ENCODE data around the gene BACH2. TPM values are rescaled to one million over a fixed set of nuclear protein-coding genes. Genes with fewer than 3 reads are reported as not detected.

BACH2 gene
- total RNA-seq, 1 experiment from 2014 or later, result 0.15 TPM

DNA sequence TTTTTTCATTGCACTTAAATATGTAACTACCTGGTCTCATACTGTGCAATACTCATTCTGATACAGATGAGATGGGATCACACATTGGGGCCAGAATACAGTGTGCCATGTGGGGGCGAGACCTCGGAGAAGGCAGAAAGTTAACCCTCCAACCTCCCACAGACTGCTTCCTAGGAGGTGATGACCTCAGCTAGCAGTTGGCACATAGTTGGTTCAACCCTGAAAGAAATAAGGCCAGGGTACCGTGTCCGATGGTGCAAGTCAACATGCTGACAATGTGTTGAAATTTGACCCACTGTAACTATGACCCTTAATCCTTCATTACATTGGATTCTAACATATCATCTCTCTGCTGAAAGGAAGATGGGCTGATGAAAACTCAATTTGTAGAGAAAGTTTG is 340.5 kb downstream of the BACH2 start:
- DNase-seq (ENCODE audit: extremely low read depth, low read depth), result no peak

DNA sequence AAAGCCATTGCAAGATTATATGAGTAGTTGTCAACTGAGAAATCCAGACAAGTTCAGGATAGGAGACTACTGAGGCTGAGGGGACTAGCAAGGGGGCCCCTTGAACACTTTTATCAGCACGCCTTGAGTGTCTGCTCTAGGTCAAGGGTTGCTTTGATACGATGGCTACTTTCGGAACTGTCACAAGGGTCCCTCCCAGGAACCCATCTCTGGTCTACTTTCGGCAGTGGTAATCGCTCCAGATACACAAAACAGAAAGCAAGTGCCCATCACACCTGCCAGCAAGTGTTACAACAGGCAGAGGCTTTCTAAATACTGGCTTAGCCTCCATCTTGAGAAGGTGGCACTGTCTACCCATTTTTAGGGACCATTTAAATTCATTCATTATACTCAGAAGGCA is 341.3 kb downstream of the BACH2 start:
- DNase-seq (ENCODE audit: extremely low read depth, low read depth), result no peak

- DNase-seq (ENCODE audit: extremely low read depth, low read depth), result no peak
Measured at GRCh38 chr6:89954721-89955148, 341.9 kb downstream of the BACH2 start.

DNA sequence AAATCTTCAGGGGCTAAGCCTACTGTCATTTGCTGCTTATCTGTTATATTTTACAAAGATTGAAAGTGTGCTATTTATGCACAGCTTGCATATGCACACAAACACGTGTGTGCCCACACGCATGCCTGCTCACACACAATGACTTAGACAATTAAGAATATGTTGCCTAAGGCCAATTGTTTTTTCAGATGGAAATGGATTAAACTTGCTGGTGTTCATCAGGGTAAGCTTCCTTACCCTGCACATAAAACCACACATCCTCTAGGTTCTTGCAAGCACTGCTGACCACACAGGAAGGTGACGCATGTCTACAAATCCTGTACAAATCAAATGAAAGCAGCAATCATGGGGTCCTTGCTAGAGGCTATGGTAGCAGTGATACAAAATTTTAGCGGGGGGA is 344.0 kb downstream of the BACH2 start:
- DNase-seq (ENCODE audit: extremely low read depth, low read depth), result no peak

- DNase-seq (ENCODE audit: extremely low read depth, low read depth), result no peak
Measured at GRCh38 chr6:89952105-89952671, 344.5 kb downstream of the BACH2 start.

DNA sequence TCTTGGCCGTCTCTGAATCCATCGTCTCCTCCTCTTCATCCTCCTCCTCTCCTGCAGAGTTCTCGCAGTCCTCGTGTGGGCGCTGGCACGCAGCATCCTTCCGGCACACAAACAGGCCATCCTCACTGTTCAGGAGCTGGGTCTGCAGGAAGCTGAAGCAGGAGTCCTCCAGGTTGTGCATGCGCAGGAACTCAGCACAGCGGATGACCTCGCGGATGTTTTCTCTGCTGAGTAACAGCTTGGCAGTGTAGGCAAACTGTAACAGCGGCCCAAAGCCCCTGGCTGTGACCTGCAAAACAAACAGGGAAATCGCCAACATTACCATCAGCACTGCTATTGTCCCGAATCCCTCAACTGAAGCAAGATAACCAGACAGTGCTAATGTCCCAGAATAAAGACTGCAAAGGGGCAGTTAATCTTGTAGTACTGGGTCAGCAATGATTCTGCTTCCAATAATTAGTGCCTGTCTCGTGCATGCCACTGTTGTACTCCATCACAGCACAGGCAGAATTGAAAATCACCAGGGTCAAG is 345.0 kb downstream of the BACH2 start:
- DNase-seq (ENCODE audit: extremely low read depth, low read depth), result no peak

- no peak for DNase-seq (ENCODE audit: extremely low read depth, low read depth)
Measured at GRCh38 chr6:89950879-89951391, 345.7 kb downstream of the BACH2 start.

- DNase-seq (ENCODE audit: extremely low read depth, low read depth), result no peak
Measured at GRCh38 chr6:89950446-89950845, 346.2 kb downstream of the BACH2 start.

GRCh38 chr6:89948876-89949275 is 347.8 kb downstream of the BACH2 start:
- DNase-seq (ENCODE audit: extremely low read depth, low read depth), result no peak

DNA sequence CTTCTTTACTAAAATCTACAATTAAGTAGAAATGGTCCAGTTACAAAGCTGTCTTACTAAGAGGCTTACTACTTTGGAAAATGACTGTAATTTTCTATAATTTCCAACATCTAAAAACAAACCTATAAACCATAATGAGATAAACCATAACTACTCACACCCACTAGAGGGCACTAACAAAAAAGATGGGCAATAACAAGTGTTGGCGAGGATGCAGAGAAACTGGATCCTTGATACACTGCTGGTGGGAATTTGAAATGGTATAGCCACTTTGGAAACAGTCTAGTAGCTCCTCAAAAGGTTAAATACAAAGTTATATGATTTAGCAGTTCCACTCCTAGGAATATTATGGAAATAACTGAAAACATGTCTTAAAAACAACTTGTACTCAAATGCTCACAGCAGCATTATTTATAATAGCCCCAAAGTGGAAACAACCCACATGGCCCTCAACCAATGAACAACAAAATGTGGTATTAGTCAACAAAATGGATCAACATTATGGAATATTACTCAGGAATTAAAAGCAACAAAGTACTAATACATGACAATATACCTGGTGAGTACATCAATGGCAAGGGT is 351.7 kb downstream of the BACH2 start:
- no peak for DNase-seq (ENCODE audit: extremely low read depth, low read depth)

DNA sequence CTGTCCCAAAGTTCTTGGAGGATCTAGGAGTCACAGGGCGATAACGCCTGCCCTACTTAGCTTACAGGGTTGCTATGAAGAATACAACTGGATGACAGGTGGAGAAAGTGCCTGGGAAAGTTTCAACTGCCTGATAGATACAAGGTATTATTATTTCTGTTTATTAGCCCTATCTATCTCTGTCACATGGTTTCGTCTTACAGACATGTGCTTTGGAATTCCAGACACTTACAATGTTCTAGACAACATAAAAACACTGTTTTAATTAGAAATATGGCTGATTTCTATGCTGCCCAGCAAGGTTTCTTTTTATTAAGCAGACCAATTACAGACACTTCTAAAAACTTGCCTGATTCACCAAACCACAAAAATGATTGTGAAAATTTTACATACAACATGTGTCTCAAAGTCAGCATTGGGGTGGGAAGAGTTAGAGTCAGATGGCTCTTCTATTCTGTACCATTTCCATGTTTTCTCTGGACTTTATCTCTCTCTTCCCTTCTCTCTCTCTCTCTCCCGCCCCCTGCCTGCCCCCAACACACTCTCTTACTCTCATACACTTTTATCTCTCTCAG is 352.4 kb downstream of the BACH2 start:
- no peak for DNase-seq (ENCODE audit: extremely low read depth, low read depth)

DNA sequence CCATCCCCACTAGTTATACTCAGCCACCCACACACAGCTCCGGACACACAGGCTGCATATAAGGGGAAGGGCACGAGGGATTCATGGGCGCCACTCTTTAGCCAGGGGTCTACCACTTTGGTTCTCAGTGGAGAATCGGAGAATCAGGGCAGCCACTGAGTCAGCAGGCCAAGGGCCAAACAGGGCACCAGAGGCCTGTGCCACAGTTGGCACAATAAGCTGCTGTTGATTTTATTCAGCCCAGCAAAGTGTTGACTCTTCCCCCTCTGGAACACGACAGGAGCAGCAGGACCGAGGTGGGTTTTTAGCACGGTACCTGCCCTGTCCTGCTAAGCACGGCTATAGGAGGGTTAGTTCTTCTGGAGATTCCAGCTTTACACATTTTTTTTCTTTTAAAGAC is 354.0 kb downstream of the BACH2 start:
- no peak for DNase-seq (ENCODE audit: extremely low read depth, low read depth)

- no peak for DNase-seq (ENCODE audit: extremely low read depth, low read depth)
Measured at GRCh38 chr6:89941763-89942497, 354.7 kb downstream of the BACH2 start.

GRCh38 chr6:89941031-89941762 is 355.4 kb downstream of the BACH2 start:
- peak; percentile 38 for DNase-seq (ENCODE audit: extremely low read depth, low read depth)

GRCh38 chr6:89940225-89941027 is 356.2 kb downstream of the BACH2 start:
- peak; percentile 81 for DNase-seq (ENCODE audit: extremely low read depth, low read depth)

- DNase-seq (ENCODE audit: extremely low read depth, low read depth), result no peak
Measured at GRCh38 chr6:89939144-89939543, 357.5 kb downstream of the BACH2 start.

- DNase-seq (ENCODE audit: extremely low read depth, low read depth), result no peak
Measured at GRCh38 chr6:89938014-89938413, 358.6 kb downstream of the BACH2 start.

GRCh38 chr6:89936177-89936576 is 360.5 kb downstream of the BACH2 start:
- no peak for DNase-seq (ENCODE audit: extremely low read depth, low read depth)

DNA sequence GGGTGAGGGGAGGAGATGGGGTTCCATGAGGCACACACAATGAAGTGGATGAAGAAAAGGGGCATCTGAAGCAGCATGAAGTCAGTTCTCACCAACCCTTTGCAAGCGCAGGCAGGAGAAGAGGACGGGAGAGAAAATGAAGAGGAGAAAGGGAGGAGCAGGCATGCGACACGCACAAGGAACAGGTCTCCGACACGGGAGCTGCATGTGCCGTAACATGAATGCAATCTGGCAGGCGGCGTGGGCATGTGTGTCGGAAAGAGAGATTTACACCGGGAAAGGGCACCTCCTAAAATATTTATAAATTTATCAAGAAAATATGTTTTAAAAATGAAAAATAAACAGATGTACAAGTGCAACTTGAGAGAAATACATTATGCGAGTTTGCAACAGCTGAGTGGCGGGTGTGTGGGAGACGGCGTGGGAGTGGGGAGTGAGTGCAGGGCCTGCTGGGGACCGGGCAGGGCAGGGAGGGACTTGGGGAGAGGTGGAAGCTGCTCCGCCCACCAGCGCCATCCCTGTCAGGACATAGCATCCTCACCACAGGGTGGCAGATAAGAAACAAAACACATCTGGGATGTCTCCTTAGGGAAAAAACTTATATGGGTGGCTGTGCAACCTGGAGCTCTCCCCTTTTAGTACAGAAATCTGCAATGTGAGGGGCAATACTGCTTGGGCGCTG is 361.8 kb downstream of the BACH2 start:
- no peak for DNase-seq (ENCODE audit: extremely low read depth, low read depth)
